Esophagus muscularis mucosa (tissue), 3 donors: ENCODE data around the gene WNT16.

Experiments used
- CTCF ChIP-seq, 3 experiments: fragments of 200-600 bp in 2 of 3; fragments of 450-650 bp in 1 of 3; sonication (generic) in 2 of 3; IDR thresholded peaks; one replicate each; pipeline ENCODE4 v1.5.1; 2017 to 2019; ENCODE audit warnings: antibody characterized with exemption in 3 of 3, mild to moderate bottlenecking in 2 of 3, moderate library complexity in 1 of 3
- POLR2AphosphoS5 ChIP-seq, 2 donors: sonication (generic); formaldehyde crosslinking; IDR thresholded peaks; one replicate each; pipeline ENCODE4 v1.6.1; 2017; ENCODE audit warnings: antibody characterized with exemption in 2 of 2

DNA sequence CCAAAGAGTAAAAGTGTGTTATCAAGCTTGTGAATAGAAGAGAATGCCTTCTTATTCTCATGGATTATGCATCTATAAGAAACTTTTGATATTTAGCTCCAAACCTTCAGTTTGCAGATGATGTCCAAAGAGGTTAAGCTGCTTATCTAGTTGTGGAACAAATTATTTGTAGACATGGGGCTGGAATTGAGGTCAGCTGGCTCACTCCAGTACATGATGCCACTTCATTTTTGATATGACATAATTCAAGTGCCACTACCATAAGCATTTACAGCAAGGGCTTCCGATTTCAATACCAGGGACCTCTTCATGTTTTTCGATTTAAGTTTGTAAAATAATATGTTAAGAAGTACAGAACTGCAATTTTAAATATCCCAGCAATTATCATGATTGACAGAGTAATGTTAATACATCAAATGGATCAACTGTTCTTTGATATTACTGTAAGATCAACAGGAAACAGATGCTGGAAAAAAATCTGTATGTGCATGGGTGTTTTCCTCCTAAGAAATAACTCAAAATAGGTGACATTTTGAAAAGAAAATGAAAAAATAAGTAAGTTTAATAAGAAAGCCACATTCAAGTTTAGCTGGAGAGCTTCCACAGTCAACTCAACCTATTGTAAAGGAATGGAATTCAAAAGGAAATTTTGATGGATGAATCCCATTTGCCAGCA lies 54.6 kb downstream of the WNT16 start:
- TF ChIP-seq POLR2AphosphoS5 (IDR thresholded peaks at IDR 0.05) (no peak), CTCF (IDR thresholded peaks at IDR 0.05) (no peak)
